K562 (cell line): ENCODE measurements around the gene ZBTB9. TPM values are rescaled to one million over a fixed set of nuclear protein-coding genes. Genes with fewer than 3 reads are reported as not detected.

Source experiments
- CBX8 ChIP-seq: fragments of 200-600 bp; sonication (generic); IDR thresholded peaks from 2 replicates; pipeline ENCODE4 v1.6.1; 2012; ENCODE audit warnings: borderline replicate concordance, mixed run types, low read depth, mild to moderate bottlenecking, moderate library complexity, mixed read lengths, low read length, control low read depth, inconsistent platforms; ENCODE audit not compliant: poor library complexity, severe bottlenecking; ENCODE audit errors: extremely low read depth
- CREBBP ChIP-seq: IDR thresholded peaks from one replicate; pipeline ENCODE4 v1.6.1; 2012; ENCODE audit warnings: low read depth, mild to moderate bottlenecking, control low read depth, inconsistent platforms, low read length
- GABPA ChIP-seq: fragments of 200-800 bp; sonication (Bioruptor generic); conservative IDR thresholded peaks from 2 replicates; pipeline ENCODE4 v1.6.1; 2016; ENCODE audit warnings: low read depth, missing genetic modification characterization, missing compliant biosample characterization
- KDM4B ChIP-seq, 2 experiments: fragments of 450-650 bp in 1 of 2; sonication (generic) in 1 of 2; IDR thresholded peaks; 2 replicates each; pipeline ENCODE4 v1.6.1; 2016 to 2017; ENCODE audit warnings: borderline replicate concordance in 2 of 2, antibody characterized with exemption in 1 of 2, low read depth in 1 of 2, mild to moderate bottlenecking in 1 of 2
- LEF1 ChIP-seq: fragments of 450-650 bp; IDR thresholded peaks from 2 replicates; pipeline ENCODE4 v1.6.1; 2016; ENCODE audit warnings: mild to moderate bottlenecking
- MYBL2 ChIP-seq, 2 experiments: fragments of 450-650 bp in 1 of 2; sonication (generic) in 1 of 2; formaldehyde crosslinking in 1 of 2; IDR thresholded peaks; 2 replicates each; pipeline versions ENCODE4 v1.6.1 to v1.8.1; 2017 to 2022; ENCODE audit warnings: borderline replicate concordance in 1 of 2, inconsistent platforms in 1 of 2, low read depth in 1 of 2, mild to moderate bottlenecking in 1 of 2, missing genetic modification reagents in 1 of 2, moderate library complexity in 1 of 2
- PHB ChIP-seq: fragments of 250-450 bp; sonication (Bioruptor Pico); IDR thresholded peaks from 2 replicates; pipeline ENCODE4 v1.5.0; 2021
- RFX7 ChIP-seq: fragments of 250-450 bp; sonication (Bioruptor Pico); IDR thresholded peaks from 2 replicates; pipeline ENCODE4 v1.5.1; 2021; ENCODE audit warnings: mild to moderate bottlenecking
- U2AF2 ChIP-seq: fragments of 200-400 bp; formaldehyde crosslinking; optimal IDR thresholded peaks from 2 replicates; pipeline ENCODE3; 2017; ENCODE audit warnings: low read depth, mild to moderate bottlenecking, low read length
- YY1 ChIP-seq, 3 experiments: IDR thresholded peaks; 2 replicates each; pipeline ENCODE4 v1.6.1; 2011; ENCODE audit warnings: low read length in 2 of 3, mild to moderate bottlenecking in 2 of 3, moderate library complexity in 2 of 3, borderline replicate concordance in 1 of 3, control low read depth in 1 of 3, low read depth in 1 of 3; ENCODE audit not compliant: insufficient read depth in 3 of 3, insufficient replicate concordance in 2 of 3, control insufficient read depth in 1 of 3, insufficient read length in 1 of 3; ENCODE audit errors: extremely low read depth in 1 of 3
- ZNF347 ChIP-seq: fragments of 450-650 bp; formaldehyde crosslinking; IDR thresholded peaks from 2 replicates; pipeline ENCODE4 v1.4.0; 2020; ENCODE audit warnings: low read depth, mild to moderate bottlenecking, moderate library complexity
- ZNF445 ChIP-seq: fragments of 250-450 bp; sonication (Bioruptor Pico); IDR thresholded peaks from 2 replicates; pipeline ENCODE4 v1.4.0; 2020; ENCODE audit warnings: low read depth, mild to moderate bottlenecking, moderate library complexity
- polyA plus RNA-seq, 8 experiments: library from polyadenylated mRNA; depleted of rRNA in 4 of 8; stranded (reverse) in 5 of 8; unstranded in 3 of 8; fragments of >200 nt; fragmentation: Nextera tagmentation in 2 of 8; fragmentation: Illumina TruSeq in 1 of 8; extraction: Ambion mirVana in 2 of 8; extraction: Trizol in 1 of 8; gene quantifications; 2 replicates each; pipeline versions ENCODE4 v1.2.1 to v1.2.3, GENCODE V29; 2011 to 2014; ENCODE audit warnings: inconsistent platforms in 1 of 8, missing spikeins in 1 of 8
- total RNA-seq, 7 experiments: library from RNA; depleted of rRNA in 6 of 7; stranded (reverse); fragments of >200 nt in 6 of 7; fragmentation: Illumina TruSeq in 2 of 7; extraction: Trizol in 2 of 7; gene quantifications; 2 replicates each; pipeline versions ENCODE4 v1.2.1 to v1.2.3, GENCODE V29; 2011 to 2021; ENCODE audit warnings: low replicate concordance in 1 of 7
- TF ChIP-seq, protein P1 (sequence below), 2 experiments: IDR thresholded peaks; 2 replicates each; pipeline ENCODE4 v1.6.1; 2012; ENCODE audit warnings: improper control_type of control experiment in 2 of 2, low read depth in 2 of 2, low read length in 2 of 2, borderline replicate concordance in 1 of 2
- TF ChIP-seq, protein P2 (sequence below): sonication (generic); formaldehyde crosslinking; IDR thresholded peaks from 2 replicates; pipeline ENCODE4 v1.8.0; 2022; ENCODE audit warnings: missing genetic modification reagents, mild to moderate bottlenecking, borderline replicate concordance
- TF ChIP-seq, protein P3 (sequence below): fragments of 250-450 bp; sonication (Bioruptor Pico); IDR thresholded peaks from 2 replicates; pipeline ENCODE4 v1.4.0; 2020

The ZBTB9 gene
- total and polyA plus RNA-seq, 9 of the 15 experiments (the other 6 are each of a cell fraction or from before 2014, with no cell fraction given), result 1.9 to 19.5 (median 10.4) TPM

DNA sequence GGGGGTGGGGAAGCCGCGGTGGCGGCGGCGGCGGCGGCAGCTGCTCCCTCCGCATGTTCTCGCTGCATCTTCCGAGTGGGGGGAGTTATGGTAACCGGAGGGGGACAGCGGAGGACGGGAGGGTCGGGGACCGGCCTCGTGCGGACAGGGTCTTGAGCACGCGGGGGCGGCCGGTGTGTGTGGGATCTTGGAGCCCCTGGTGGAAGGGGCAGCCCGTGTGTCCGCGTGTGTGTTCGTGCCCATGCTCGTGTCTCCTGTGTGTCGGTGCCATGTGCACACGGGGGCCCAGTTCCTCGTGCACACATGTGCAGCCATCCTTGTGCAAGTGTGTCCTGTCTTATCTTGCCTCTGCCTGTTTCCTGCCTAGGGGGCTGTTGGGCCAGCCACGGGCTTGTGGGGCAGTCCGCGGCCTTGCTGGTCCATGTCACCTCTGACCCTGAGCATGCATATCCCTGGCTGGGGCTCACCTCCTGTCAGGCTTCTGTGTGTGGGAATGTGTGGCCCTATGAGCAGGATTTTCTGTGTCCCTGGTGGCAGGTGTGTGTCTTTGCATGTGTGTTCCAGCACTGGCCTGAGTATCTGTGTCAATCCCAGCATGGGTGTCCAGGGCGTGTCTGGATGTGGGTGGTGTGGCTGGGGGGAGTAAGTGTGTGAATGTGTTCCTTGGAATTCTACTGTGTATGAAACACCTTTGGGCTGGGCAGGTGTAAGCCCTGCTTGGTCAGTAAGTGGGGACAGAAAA is 26.0 kb upstream of the ZBTB9 start (continued):
- no peak for TF ChIP-seq ZNF347 (CRISPR knock-in tag)
- no peak; the same call in 1 of the 2 replicates for TF ChIP-seq GABPA
- TF ChIP-seq, protein P1, sequence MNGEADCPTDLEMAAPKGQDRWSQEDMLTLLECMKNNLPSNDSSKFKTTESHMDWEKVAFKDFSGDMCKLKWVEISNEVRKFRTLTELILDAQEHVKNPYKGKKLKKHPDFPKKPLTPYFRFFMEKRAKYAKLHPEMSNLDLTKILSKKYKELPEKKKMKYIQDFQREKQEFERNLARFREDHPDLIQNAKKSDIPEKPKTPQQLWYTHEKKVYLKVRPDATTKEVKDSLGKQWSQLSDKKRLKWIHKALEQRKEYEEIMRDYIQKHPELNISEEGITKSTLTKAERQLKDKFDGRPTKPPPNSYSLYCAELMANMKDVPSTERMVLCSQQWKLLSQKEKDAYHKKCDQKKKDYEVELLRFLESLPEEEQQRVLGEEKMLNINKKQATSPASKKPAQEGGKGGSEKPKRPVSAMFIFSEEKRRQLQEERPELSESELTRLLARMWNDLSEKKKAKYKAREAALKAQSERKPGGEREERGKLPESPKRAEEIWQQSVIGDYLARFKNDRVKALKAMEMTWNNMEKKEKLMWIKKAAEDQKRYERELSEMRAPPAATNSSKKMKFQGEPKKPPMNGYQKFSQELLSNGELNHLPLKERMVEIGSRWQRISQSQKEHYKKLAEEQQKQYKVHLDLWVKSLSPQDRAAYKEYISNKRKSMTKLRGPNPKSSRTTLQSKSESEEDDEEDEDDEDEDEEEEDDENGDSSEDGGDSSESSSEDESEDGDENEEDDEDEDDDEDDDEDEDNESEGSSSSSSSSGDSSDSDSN (IDR thresholded peaks at IDR 0.05; ENCODE audit: borderline replicate concordance in 1 of 2, low read depth in 2 of 2, low read length in 2 of 2), result 0 out of 4 replicates have a peak, but pooled peaks of 1 of the 2 experiments have one; percentile 28
- peak; percentile 54; the same call in 1 of the 2 replicates for TF ChIP-seq LEF1
- TF ChIP-seq, protein P2, sequence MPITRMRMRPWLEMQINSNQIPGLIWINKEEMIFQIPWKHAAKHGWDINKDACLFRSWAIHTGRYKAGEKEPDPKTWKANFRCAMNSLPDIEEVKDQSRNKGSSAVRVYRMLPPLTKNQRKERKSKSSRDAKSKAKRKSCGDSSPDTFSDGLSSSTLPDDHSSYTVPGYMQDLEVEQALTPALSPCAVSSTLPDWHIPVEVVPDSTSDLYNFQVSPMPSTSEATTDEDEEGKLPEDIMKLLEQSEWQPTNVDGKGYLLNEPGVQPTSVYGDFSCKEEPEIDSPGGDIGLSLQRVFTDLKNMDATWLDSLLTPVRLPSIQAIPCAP (CRISPR knock-in tag), result peak; percentile 77; the same call in 1 of the 2 replicates
- TF ChIP-seq PHB (CRISPR knock-in tag), result no peak
- no peak for TF ChIP-seq YY1 (IDR thresholded peaks at IDR 0.05; ENCODE audit: borderline replicate concordance in 1 of 3, control insufficient read depth in 1 of 3, extremely low read depth in 1 of 3, insufficient read depth in 3 of 3, insufficient read length in 1 of 3, insufficient replicate concordance in 2 of 3, low read depth in 1 of 3, low read length in 2 of 3)
- TF ChIP-seq MYBL2 (IDR thresholded peaks at IDR 0.05; ENCODE audit: low read depth), result no peak
- TF ChIP-seq MYBL2 (CRISPR knock-in tag; IDR thresholded peaks at IDR 0.05; ENCODE audit: borderline replicate concordance), result peak; percentile 65; the same call in 1 of the 2 replicates
- TF ChIP-seq KDM4B (IDR thresholded peaks at IDR 0.05; ENCODE audit: borderline replicate concordance in 2 of 2, low read depth in 1 of 2), result no peak
- TF ChIP-seq CBX8, result no peak
- TF ChIP-seq, protein P3, sequence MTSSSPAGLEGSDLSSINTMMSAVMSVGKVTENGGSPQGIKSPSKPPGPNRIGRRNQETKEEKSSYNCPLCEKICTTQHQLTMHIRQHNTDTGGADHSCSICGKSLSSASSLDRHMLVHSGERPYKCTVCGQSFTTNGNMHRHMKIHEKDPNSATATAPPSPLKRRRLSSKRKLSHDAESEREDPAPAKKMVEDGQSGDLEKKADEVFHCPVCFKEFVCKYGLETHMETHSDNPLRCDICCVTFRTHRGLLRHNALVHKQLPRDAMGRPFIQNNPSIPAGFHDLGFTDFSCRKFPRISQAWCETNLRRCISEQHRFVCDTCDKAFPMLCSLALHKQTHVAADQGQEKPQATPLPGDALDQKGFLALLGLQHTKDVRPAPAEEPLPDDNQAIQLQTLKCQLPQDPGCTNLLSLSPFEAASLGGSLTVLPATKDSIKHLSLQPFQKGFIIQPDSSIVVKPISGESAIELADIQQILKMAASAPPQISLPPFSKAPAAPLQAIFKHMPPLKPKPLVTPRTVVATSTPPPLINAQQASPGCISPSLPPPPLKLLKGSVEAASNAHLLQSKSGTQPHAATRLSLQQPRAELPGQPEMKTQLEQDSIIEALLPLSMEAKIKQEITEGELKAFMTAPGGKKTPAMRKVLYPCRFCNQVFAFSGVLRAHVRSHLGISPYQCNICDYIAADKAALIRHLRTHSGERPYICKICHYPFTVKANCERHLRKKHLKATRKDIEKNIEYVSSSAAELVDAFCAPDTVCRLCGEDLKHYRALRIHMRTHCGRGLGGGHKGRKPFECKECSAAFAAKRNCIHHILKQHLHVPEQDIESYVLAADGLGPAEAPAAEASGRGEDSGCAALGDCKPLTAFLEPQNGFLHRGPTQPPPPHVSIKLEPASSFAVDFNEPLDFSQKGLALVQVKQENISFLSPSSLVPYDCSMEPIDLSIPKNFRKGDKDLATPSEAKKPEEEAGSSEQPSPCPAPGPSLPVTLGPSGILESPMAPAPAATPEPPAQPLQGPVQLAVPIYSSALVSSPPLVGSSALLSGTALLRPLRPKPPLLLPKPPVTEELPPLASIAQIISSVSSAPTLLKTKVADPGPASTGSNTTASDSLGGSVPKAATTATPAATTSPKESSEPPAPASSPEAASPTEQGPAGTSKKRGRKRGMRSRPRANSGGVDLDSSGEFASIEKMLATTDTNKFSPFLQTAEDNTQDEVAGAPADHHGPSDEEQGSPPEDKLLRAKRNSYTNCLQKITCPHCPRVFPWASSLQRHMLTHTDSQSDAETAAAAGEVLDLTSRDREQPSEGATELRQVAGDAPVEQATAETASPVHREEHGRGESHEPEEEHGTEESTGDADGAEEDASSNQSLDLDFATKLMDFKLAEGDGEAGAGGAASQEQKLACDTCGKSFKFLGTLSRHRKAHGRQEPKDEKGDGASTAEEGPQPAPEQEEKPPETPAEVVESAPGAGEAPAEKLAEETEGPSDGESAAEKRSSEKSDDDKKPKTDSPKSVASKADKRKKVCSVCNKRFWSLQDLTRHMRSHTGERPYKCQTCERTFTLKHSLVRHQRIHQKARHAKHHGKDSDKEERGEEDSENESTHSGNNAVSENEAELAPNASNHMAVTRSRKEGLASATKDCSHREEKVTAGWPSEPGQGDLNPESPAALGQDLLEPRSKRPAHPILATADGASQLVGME (CRISPR knock-in tag), result peak; percentile 39; the same call in 1 of the 2 replicates
- TF ChIP-seq ZNF445 (CRISPR knock-in tag), result no peak
- TF ChIP-seq RFX7, result no peak
- TF ChIP-seq U2AF2, result no peak
- TF ChIP-seq CREBBP, result no peak
